ENCODE results near the gene ZNF814.

DNA sequence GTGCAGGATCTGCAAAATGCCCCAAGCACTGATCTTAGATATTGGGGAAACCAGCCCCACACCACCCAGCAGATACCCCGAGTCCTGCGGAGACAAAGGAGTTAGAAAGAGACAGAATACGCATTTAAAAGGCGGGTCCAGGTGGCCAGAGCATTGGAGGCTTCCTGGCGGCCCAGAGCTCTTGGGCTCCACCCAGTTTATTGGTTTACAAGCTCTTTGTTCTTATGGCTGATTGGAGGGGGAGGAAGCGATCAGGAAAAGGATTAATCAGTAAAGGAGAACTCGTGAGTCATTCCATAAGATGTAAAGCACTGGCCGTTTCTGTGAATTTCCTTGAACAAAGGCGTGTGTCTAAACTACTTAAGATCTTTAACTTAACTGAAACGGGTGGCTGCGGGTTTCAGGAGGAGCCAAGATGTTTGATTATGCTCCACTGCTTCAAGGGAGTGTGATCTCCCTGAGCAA is 38.3 kb downstream of the ZNF814 start:
- TF ChIP-seq, protein P1, sequence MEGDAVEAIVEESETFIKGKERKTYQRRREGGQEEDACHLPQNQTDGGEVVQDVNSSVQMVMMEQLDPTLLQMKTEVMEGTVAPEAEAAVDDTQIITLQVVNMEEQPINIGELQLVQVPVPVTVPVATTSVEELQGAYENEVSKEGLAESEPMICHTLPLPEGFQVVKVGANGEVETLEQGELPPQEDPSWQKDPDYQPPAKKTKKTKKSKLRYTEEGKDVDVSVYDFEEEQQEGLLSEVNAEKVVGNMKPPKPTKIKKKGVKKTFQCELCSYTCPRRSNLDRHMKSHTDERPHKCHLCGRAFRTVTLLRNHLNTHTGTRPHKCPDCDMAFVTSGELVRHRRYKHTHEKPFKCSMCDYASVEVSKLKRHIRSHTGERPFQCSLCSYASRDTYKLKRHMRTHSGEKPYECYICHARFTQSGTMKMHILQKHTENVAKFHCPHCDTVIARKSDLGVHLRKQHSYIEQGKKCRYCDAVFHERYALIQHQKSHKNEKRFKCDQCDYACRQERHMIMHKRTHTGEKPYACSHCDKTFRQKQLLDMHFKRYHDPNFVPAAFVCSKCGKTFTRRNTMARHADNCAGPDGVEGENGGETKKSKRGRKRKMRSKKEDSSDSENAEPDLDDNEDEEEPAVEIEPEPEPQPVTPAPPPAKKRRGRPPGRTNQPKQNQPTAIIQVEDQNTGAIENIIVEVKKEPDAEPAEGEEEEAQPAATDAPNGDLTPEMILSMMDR (IDR thresholded peaks at IDR 0.05; ENCODE audit: low read depth, low read length) = no peak
- TF ChIP-seq MYC (IDR thresholded peaks at IDR 0.05; ENCODE audit: low read depth, low read length) = no peak
- no peak for TF ChIP-seq POLR2A (IDR thresholded peaks at IDR 0.05; ENCODE audit: extremely low read depth, insufficient read length)
